ENCODE measurements around the gene CFAP65. TPM values are rescaled to one million over a fixed set of nuclear protein-coding genes. Genes with fewer than 3 reads are reported as not detected.

The CFAP65 gene
- polyA plus RNA-seq, 1 donor (not counting 4 experiments of a cell fraction or from before 2014, with no cell fraction given) = not detected

GRCh38 chr2:218999021-218999880 is 42.1 kb downstream of the CFAP65 start:
- DNase-seq (ENCODE audit: low read depth, low spot score) = no peak
- TF ChIP-seq EZH2 (IDR thresholded peaks at IDR 0.05; ENCODE audit: low read length) (no peak), CTCF (optimal IDR thresholded peaks at IDR 0.05 in 1 of 3, IDR thresholded peaks at IDR 0.05 in 1 of 3, conservative IDR thresholded peaks at IDR 0.05 in 1 of 3; ENCODE audit: extremely low read depth in 1 of 3, insufficient read depth in 2 of 3, low read length in 3 of 3) (no peak)
- no peaks in the 10 kb centered on the region for H3K9me3 ChIP-seq (ENCODE audit: control insufficient read depth, low read depth, low read length)
- no peaks in the 10 kb centered on the region for H3K36me3 ChIP-seq (ENCODE audit: control insufficient read depth in 2 of 2, extremely low read depth in 1 of 2, insufficient read depth in 2 of 2, low read length in 2 of 2)
- H3K79me2 ChIP-seq (ENCODE audit: control insufficient read depth, insufficient read depth, low read length) = no peaks in the 10 kb centered on the region
- peaks cover 85% of the 10 kb centered on the region for H3K27me3 ChIP-seq (ENCODE audit: control insufficient read depth, extremely low read depth, insufficient read depth, low read length)
- H3K27ac ChIP-seq (ENCODE audit: control insufficient read depth, insufficient read depth, low read length) = no peak overlapping the region
- H4K20me1 ChIP-seq (ENCODE audit: control insufficient read depth, extremely low read depth, insufficient read depth, low read length) = peaks cover 4% of the 10 kb centered on the region
- H3K4me3 ChIP-seq (ENCODE audit: control insufficient read depth in 2 of 3, extremely low read depth in 1 of 3, insufficient read depth in 2 of 3, low read depth in 1 of 3, low read length in 3 of 3) = no peak overlapping the region
- H2AFZ ChIP-seq (ENCODE audit: control insufficient read depth, low read length) = no peak overlapping the region
- peaks cover 15% of the 10 kb centered on the region for H3K4me1 ChIP-seq (ENCODE audit: control insufficient read depth, extremely low read depth, insufficient read depth, low read length)
- dilution Hi-C loops (cut with MboI; ENCODE audit: extremely low pct_ligation_motif_present, low sequenced_read_pairs) = no loop called here
- no peak for FAIRE-seq
- H3K9ac ChIP-seq (ENCODE audit: control insufficient read depth, extremely low read depth, insufficient read depth, low read length) = no peak overlapping the region
- no peaks in the 10 kb centered on the region for H3K9me1 ChIP-seq (ENCODE audit: control insufficient read depth, extremely low read depth, insufficient read depth, low read length)
- H3K4me2 ChIP-seq (ENCODE audit: control insufficient read depth, extremely low read depth, insufficient read depth, low read depth, low read length) = no peak overlapping the region

- dilution Hi-C loops (cut with MboI; ENCODE audit: extremely low pct_ligation_motif_present, low sequenced_read_pairs) = no loop called here
- no peak overlapping the region for H3K27ac ChIP-seq (ENCODE audit: control insufficient read depth, insufficient read depth, low read length)
- DNase-seq (ENCODE audit: low read depth, low spot score) (no peak), FAIRE-seq (no peak)
- TF ChIP-seq EZH2 (IDR thresholded peaks at IDR 0.05; ENCODE audit: low read length) (no peak), CTCF (optimal IDR thresholded peaks at IDR 0.05 in 1 of 3, IDR thresholded peaks at IDR 0.05 in 1 of 3, conservative IDR thresholded peaks at IDR 0.05 in 1 of 3; ENCODE audit: extremely low read depth in 1 of 3, insufficient read depth in 2 of 3, low read length in 3 of 3) (no peak)
- H3K4me2 ChIP-seq (ENCODE audit: control insufficient read depth, extremely low read depth, insufficient read depth, low read depth, low read length) = no peak overlapping the region
- H3K9ac ChIP-seq (ENCODE audit: control insufficient read depth, extremely low read depth, insufficient read depth, low read length) = no peak overlapping the region
- no peaks in the 10 kb centered on the region for H3K79me2 ChIP-seq (ENCODE audit: control insufficient read depth, insufficient read depth, low read length)
- no peak overlapping the region for H3K4me3 ChIP-seq (ENCODE audit: control insufficient read depth in 2 of 3, extremely low read depth in 1 of 3, insufficient read depth in 2 of 3, low read depth in 1 of 3, low read length in 3 of 3)
- no peaks in the 10 kb centered on the region for H3K9me1 ChIP-seq (ENCODE audit: control insufficient read depth, extremely low read depth, insufficient read depth, low read length)
- H2AFZ ChIP-seq (ENCODE audit: control insufficient read depth, low read length) = no peak overlapping the region
- H3K36me3 ChIP-seq (ENCODE audit: control insufficient read depth in 2 of 2, extremely low read depth in 1 of 2, insufficient read depth in 2 of 2, low read length in 2 of 2) = no peaks in the 10 kb centered on the region
- H3K9me3 ChIP-seq (ENCODE audit: control insufficient read depth, low read depth, low read length) = no peaks in the 10 kb centered on the region
- peaks cover 22% of the 10 kb centered on the region for H3K4me1 ChIP-seq (ENCODE audit: control insufficient read depth, extremely low read depth, insufficient read depth, low read length)
- peaks cover 4% of the 10 kb centered on the region for H4K20me1 ChIP-seq (ENCODE audit: control insufficient read depth, extremely low read depth, insufficient read depth, low read length)
- peaks cover 85% of the 10 kb centered on the region for H3K27me3 ChIP-seq (ENCODE audit: control insufficient read depth, extremely low read depth, insufficient read depth, low read length)
Measured at GRCh38 chr2:218998414-218999002, 42.8 kb downstream of the CFAP65 start.

Measured in keratinocyte (primary cell).